Spleen (tissue), 11 donors: ENCODE measurements around the gene MFNG. TPM values are rescaled to one million over a fixed set of nuclear protein-coding genes. Genes with fewer than 3 reads are reported as not detected.

Experiments used
- DNase-seq: peaks from one replicate; pipeline ENCODE4 v3.0.0-alpha.2; 2020
- H3K27ac ChIP-seq, 8 donors: fragments of 200-600 bp; sonication (generic) in 7 of 8; 1 replicate in 4 of 8; 2 replicates in 4 of 8; pipeline versions ENCODE4 v1.5.0 to v1.8.0; 2016 to 2021; ENCODE audit warnings: inconsistent platforms in 4 of 8, mild to moderate bottlenecking in 4 of 8, moderate library complexity in 1 of 8
- H3K27me3 ChIP-seq, 7 donors: fragments of 200-600 bp; sonication (generic) in 6 of 7; replicated peaks in 1 of 7; 1 replicate in 4 of 7; 2 replicates in 3 of 7; pipeline versions ENCODE4 v1.5.0 to v1.8.0; 2016 to 2021; ENCODE audit warnings: inconsistent platforms in 3 of 7, mild to moderate bottlenecking in 1 of 7
- H3K36me3 ChIP-seq, 6 donors: fragments of 200-600 bp; sonication (generic) in 5 of 6; 1 replicate in 4 of 6; 2 replicates in 2 of 6; pipeline versions ENCODE4 v1.5.0 to v1.8.0; 2016 to 2021; ENCODE audit warnings: inconsistent platforms in 2 of 6
- H3K4me1 ChIP-seq, 6 donors: fragments of 200-600 bp; sonication (generic) in 5 of 6; 1 replicate in 3 of 6; 2 replicates in 3 of 6; pipeline versions ENCODE4 v1.5.0 to v1.8.0; 2016 to 2021; ENCODE audit warnings: inconsistent platforms in 3 of 6
- H3K4me3 ChIP-seq, 8 donors: fragments of 200-600 bp; sonication (generic) in 7 of 8; 1 replicate in 4 of 8; 2 replicates in 4 of 8; pipeline versions ENCODE4 v1.5.0 to v1.8.0; 2016 to 2021; ENCODE audit warnings: inconsistent platforms in 4 of 8, mild to moderate bottlenecking in 4 of 8, moderate library complexity in 2 of 8
- H3K9me3 ChIP-seq, 8 donors: fragments of 200-600 bp; sonication (generic) in 7 of 8; 1 replicate in 4 of 8; 2 replicates in 4 of 8; pipeline versions ENCODE4 v1.5.0 to v1.8.0; 2016 to 2021; ENCODE audit warnings: inconsistent platforms in 4 of 8
- POLR2A ChIP-seq, 3 donors: fragments of 450-650 bp; IDR thresholded peaks; one replicate each; pipeline ENCODE4 v1.5.1; 2017; ENCODE audit warnings: antibody characterized with exemption in 3 of 3, mild to moderate bottlenecking in 1 of 3
- POLR2AphosphoS5 ChIP-seq, 3 donors: sonication (generic); formaldehyde crosslinking; IDR thresholded peaks; one replicate each; pipeline ENCODE4 v1.5.1; 2017; ENCODE audit warnings: antibody characterized with exemption in 3 of 3
- WGBS, 5 donors: extraction: QIAGEN DNeasy Blood & Tissue Kit in 3 of 5; methylation state at CpG; one replicate each; pipeline versions ENCODE4 v1.1.5 to v1.1.7; 2013 to 2018; 5-methylcytosine and 5-hydroxymethylcytosine counted together
- intact Hi-C: fragments of 100-400 bp; cut with DNase I; formaldehyde crosslinking; loops from one replicate; pipeline ENCODE4 v1.15.0; 2023; ENCODE audit warnings: low total_unique reads
- polyA plus RNA-seq, 3 donors: library from polyadenylated mRNA; stranded (reverse); fragments of 200-250 nt; gene quantifications; one replicate each; pipeline ENCODE4 v1.2.1, GENCODE V29; 2013
- total RNA-seq, 7 donors: library from RNA; depleted of rRNA in 3 of 7; stranded (reverse); fragments of >200 nt in 3 of 7; fragmentation: NEBNext Ultra II Directional in 4 of 7; extraction: Animal tissue kit (Norgen Biotek cat#: 25700) in 4 of 7; gene quantifications; one replicate each; pipeline versions ENCODE4 v1.1.0 to v1.2.1, GENCODE V29; 2016 to 2021
- TF ChIP-seq, protein P1 (sequence below), 11 experiments: fragments of 200-600 bp in 7 of 11; fragments of 450-650 bp in 4 of 11; sonication (generic) in 4 of 11; IDR thresholded peaks in 8 of 11; conservative IDR thresholded peaks in 3 of 11; 1 replicate in 7 of 11; 2 replicates in 4 of 11; pipeline versions ENCODE4 v1.4.0 to v1.8.0; 2016 to 2021; ENCODE audit warnings: antibody characterized with exemption in 11 of 11, inconsistent platforms in 4 of 11, mild to moderate bottlenecking in 1 of 11
- donor health status: healthy with polysubstance abuse.
- donor health status: DM: no; HTN: no; CAD: no; lungs with moderate emphysema.
- donor health status: DM: no; HTN: no; CAD: no.
- donor health status: Bipolar disorder and iron deficiency.
- donor health status: healthy.
- donor health status: DM: no; HTN: no; CAD: no.
- donor health status: DM: yes; HTN: yes; CAD: no.

Gene MFNG
- total and polyA plus RNA-seq, 10 donors: 38.7 to 138 (median 96.6) TPM

DNA sequence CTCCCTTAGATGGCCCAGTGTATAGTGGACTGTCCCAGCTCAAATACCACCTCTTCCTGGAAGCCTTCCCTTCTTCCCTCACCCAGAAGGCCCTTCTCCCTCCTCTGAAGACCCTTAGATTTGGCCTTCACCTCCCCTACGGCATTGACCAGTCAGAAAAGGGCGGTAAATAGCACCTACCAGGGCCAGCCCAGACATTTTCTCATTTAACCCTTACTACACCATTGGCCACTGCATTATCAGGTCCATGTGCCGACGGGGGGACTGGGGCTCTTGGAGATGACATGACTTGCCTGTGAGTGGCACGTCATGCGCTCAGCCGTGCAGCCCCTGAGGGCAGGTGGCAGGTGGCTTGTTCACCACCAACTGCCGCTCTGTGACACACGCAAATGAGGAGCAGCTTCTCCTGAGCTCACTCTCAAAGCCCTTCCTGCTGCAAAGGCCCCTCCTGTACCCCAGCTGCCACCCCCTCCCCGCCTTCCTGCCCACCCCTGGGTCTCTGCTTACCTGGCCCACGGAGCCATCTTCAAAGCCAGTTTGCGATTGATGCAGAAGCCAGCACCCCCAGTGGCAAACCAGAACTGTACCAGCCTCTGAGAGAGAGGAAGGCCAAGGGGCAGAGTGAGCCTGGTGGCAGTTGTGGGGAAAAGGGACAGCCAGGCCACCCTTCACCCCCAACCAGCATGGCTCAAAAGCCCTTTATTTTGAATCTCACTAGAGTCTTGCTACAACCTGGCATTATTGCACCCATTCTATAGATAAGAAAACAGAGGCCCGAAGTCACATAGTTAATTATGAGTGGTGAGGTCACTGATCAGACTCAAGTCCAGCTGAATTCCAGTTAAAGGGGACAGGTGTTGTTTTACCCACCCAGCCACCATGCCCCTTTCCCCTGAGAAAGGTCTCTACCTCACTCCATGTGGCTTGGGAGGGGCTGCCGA is 9.5 kb downstream of the MFNG start:
- 76 to 82% (median 77%) methylated on average over 12 to 14 of the region's 14 CpGs for WGBS, 5 donors
- intact Hi-C loops: no loop called here
- peaks cover 0 to 100% (median 78%) of the 10 kb centered on the region in 6 donors for H3K36me3 ChIP-seq
- DNase-seq: no peak
- H3K4me1 ChIP-seq: peaks cover 0 to 18% (median 5%) of the 10 kb centered on the region in 6 donors
- TF ChIP-seq POLR2A (IDR thresholded peaks at IDR 0.05): no peak
- TF ChIP-seq, protein P1, sequence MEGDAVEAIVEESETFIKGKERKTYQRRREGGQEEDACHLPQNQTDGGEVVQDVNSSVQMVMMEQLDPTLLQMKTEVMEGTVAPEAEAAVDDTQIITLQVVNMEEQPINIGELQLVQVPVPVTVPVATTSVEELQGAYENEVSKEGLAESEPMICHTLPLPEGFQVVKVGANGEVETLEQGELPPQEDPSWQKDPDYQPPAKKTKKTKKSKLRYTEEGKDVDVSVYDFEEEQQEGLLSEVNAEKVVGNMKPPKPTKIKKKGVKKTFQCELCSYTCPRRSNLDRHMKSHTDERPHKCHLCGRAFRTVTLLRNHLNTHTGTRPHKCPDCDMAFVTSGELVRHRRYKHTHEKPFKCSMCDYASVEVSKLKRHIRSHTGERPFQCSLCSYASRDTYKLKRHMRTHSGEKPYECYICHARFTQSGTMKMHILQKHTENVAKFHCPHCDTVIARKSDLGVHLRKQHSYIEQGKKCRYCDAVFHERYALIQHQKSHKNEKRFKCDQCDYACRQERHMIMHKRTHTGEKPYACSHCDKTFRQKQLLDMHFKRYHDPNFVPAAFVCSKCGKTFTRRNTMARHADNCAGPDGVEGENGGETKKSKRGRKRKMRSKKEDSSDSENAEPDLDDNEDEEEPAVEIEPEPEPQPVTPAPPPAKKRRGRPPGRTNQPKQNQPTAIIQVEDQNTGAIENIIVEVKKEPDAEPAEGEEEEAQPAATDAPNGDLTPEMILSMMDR (IDR thresholded peaks at IDR 0.05 in 8 of 11, conservative IDR thresholded peaks at IDR 0.05 in 3 of 11): no peak
- no peak for TF ChIP-seq POLR2AphosphoS5 (IDR thresholded peaks at IDR 0.05)
- H3K27ac ChIP-seq: no peak overlapping the region
- H3K4me3 ChIP-seq: no peak overlapping the region
- H3K9me3 ChIP-seq: no peaks in the 10 kb centered on the region
- H3K27me3 ChIP-seq: no peaks in the 10 kb centered on the region

DNA sequence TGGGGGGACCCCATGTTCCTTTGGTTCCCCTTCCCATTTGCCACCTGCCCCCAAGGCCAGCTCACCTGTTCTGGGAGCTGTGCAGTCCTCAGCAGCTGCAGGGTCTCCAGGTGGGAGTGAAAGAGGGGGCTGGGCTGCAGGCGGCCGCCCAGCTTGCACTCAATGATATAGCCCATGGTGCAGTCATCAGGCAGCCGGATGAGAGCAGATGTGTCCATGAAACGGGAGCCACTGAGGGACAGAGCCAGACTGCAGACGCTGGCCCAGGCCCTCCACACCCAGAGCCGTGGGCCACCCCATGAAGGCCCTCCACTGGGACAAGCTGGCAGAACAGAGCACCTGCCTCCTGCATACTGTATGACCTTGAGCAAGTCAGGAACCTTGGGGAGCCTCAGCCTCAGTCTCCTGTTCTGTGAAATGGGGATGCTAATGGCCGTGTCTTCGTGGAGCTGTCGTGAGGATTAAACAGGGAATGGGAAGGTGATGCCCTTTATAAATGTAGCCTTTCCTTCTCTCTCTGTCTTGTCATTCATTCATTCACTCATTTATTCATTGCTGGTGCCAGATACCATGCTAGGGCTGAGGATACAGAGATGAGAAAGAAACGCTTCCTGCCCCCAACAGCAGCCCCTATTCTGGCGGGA is 11.6 kb downstream of the MFNG start:
- intact Hi-C loops: no loop called here
- Histone ChIP-seq H3K27me3 (no peaks in the 10 kb centered on the region), H3K4me1 (peaks cover 0 to 8% (median 0%) of the 10 kb centered on the region in 6 donors), H3K4me3 (no peak overlapping the region), H3K36me3 (peaks cover 0 to 100% (median 82%) of the 10 kb centered on the region in 6 donors), H3K27ac (no peak overlapping the region), H3K9me3 (no peaks in the 10 kb centered on the region)
- TF ChIP-seq, protein P1 (IDR thresholded peaks at IDR 0.05 in 8 of 11, conservative IDR thresholded peaks at IDR 0.05 in 3 of 11): no peak
- peak in 2 of 3 donors; percentile 13 to 58 for TF ChIP-seq POLR2AphosphoS5 (IDR thresholded peaks at IDR 0.05)
- 87 to 92% (median 89%) methylated on average over 7 to 11 of the region's 11 CpGs for WGBS, 5 donors
- no peak for DNase-seq

- peaks cover 0 to 8% (median 0%) of the 10 kb centered on the region in 6 donors for H3K4me1 ChIP-seq
- H3K27ac ChIP-seq: no peak overlapping the region
- H3K9me3 ChIP-seq: no peaks in the 10 kb centered on the region
- intact Hi-C loops: no loop called here
- DNase-seq: peak; percentile 63
- TF ChIP-seq, protein P1 (IDR thresholded peaks at IDR 0.05 in 8 of 11, conservative IDR thresholded peaks at IDR 0.05 in 3 of 11): no peak
- TF ChIP-seq POLR2A (IDR thresholded peaks at IDR 0.05) (no peak), POLR2AphosphoS5 (IDR thresholded peaks at IDR 0.05) (no peak)
- H3K4me3 ChIP-seq: no peak overlapping the region
- H3K27me3 ChIP-seq: no peaks in the 10 kb centered on the region
- peaks cover 0 to 100% (median 77%) of the 10 kb centered on the region in 6 donors for H3K36me3 ChIP-seq
- 72 to 95% (median 87%) methylated on average over 8 of the region's 8 CpGs for WGBS, 5 donors
These were observed 12.7 kb downstream of the MFNG start for GRCh38 chr22:37473437-37473946.
